Measurements from ENCODE around the gene ZNF799.

DNA sequence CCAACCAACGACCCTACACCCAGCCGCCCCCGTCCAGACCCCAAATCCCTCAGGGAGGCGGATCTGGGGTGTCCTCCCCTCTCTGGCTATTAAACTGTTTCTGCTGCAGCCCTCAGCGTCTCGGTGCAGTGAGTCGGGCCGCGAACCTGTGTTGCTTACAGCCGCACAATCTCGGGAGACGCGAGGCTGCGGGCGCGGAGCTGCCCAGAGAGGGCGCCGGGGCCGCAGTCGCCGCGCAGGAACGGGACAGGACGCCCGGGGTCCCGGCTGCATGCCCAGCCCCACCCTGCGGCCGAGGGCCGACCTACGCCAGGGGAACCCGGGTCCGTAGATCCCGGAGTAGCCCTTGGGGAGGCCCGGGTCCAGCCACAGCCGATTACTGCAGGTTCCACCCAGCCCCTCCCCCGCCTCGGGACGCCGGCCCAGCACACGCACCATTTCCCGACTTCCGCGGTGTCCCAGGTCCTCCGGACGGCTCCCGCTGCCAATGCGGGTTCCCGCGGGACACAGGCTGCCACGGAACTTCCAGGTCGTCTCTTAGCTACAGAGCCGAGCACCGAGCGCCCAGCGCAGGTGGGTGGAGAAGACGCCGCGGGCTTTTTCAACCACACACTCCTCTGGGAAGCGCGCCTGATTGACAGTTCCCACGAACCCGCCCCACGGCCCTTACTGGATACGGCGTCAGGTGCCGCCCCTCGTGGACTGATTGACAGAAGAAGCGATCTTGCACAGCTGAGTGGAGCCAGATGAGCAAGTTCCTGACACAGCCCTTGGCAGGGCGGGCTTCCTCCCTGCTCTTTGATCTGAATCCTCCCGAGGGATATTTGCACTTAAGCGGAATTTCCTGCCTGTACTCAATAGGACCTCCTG is at the start of gene ZNF799:
- TF ChIP-seq, protein P1, sequence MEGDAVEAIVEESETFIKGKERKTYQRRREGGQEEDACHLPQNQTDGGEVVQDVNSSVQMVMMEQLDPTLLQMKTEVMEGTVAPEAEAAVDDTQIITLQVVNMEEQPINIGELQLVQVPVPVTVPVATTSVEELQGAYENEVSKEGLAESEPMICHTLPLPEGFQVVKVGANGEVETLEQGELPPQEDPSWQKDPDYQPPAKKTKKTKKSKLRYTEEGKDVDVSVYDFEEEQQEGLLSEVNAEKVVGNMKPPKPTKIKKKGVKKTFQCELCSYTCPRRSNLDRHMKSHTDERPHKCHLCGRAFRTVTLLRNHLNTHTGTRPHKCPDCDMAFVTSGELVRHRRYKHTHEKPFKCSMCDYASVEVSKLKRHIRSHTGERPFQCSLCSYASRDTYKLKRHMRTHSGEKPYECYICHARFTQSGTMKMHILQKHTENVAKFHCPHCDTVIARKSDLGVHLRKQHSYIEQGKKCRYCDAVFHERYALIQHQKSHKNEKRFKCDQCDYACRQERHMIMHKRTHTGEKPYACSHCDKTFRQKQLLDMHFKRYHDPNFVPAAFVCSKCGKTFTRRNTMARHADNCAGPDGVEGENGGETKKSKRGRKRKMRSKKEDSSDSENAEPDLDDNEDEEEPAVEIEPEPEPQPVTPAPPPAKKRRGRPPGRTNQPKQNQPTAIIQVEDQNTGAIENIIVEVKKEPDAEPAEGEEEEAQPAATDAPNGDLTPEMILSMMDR (conservative IDR thresholded peaks at IDR 0.05 in 1 of 2, IDR thresholded peaks at IDR 0.05 in 1 of 2; ENCODE audit: low read depth in 1 of 2, low read length in 2 of 2) = no peak
- no peak for TF ChIP-seq EZH2 (IDR thresholded peaks at IDR 0.05; ENCODE audit: low read length, missing control alignments)

Measured in fibroblast of lung (primary cell).